GM06990 (cell line): ENCODE results near the gene NUP93.

Source experiments
- DNase-seq: peaks from one replicate; pipeline ENCODE4 v3.0.0-alpha.2; 2011; ENCODE audit not compliant: insufficient read length; ENCODE audit errors: extremely low read depth
- H3K27me3 ChIP-seq: replicated peaks from 2 replicates; pipeline ENCODE4 v1.6.0; 2011; ENCODE audit warnings: low read length; ENCODE audit not compliant: control insufficient read depth, insufficient read depth
- H3K36me3 ChIP-seq: 2 replicates; pipeline ENCODE4 v1.5.1; 2011; ENCODE audit warnings: low read length; ENCODE audit not compliant: control insufficient read depth, insufficient read depth
- H3K4me3 ChIP-seq: replicated peaks from 2 replicates; pipeline ENCODE4 v1.5.1; 2011; ENCODE audit warnings: low read depth, mild to moderate bottlenecking, control low read depth, low read length
- CTCF ChIP-seq: IDR thresholded peaks from 2 replicates; pipeline ENCODE4 v1.5.1; 2011; ENCODE audit warnings: low read length, control low read depth, mild to moderate bottlenecking, inconsistent platforms; ENCODE audit not compliant: insufficient read depth, poor library complexity, severe bottlenecking

Gene NUP93

GRCh38 chr16:56855201-56855600 is 125.3 kb downstream of the NUP93 start:
- Histone ChIP-seq H3K27me3 (no peaks in the 10 kb centered on the region), H3K36me3 (no peaks in the 10 kb centered on the region), H3K4me3 (no peak overlapping the region)
- DNase-seq, result no peak
- no peak for TF ChIP-seq CTCF

GRCh38 chr16:56855946-56856345 is 126.0 kb downstream of the NUP93 start:
- DNase-seq, result no peak
- Histone ChIP-seq H3K27me3 (no peaks in the 10 kb centered on the region), H3K4me3 (no peak overlapping the region), H3K36me3 (no peaks in the 10 kb centered on the region)
- TF ChIP-seq CTCF, result no peak

GRCh38 chr16:56856876-56857447 is 127.0 kb downstream of the NUP93 start:
- TF ChIP-seq CTCF, result no peak

GRCh38 chr16:56858374-56858773 is 128.4 kb downstream of the NUP93 start:
- no peak for TF ChIP-seq CTCF
- H3K27me3 ChIP-seq, result no peaks in the 10 kb centered on the region
- no peaks in the 10 kb centered on the region for H3K36me3 ChIP-seq
- H3K4me3 ChIP-seq, result no peak overlapping the region
- no peak for DNase-seq

More at GRCh38 chr16:56856876-56857447, 127.0 kb downstream of the NUP93 start:
- no peak for DNase-seq
- no peaks in the 10 kb centered on the region for H3K36me3 ChIP-seq
- H3K4me3 ChIP-seq, result no peak overlapping the region
- no peaks in the 10 kb centered on the region for H3K27me3 ChIP-seq

- DNase-seq, result no peak
- Histone ChIP-seq H3K4me3 (no peak overlapping the region), H3K36me3 (no peaks in the 10 kb centered on the region), H3K27me3 (no peaks in the 10 kb centered on the region)
- TF ChIP-seq CTCF, result no peak
Measured at GRCh38 chr16:56859636-56860035, 129.7 kb downstream of the NUP93 start.
